A549 (cell line): Measurements from ENCODE around the gene NTM. TPM values are rescaled to one million over a fixed set of nuclear protein-coding genes. Genes with fewer than 3 reads are reported as not detected.

Source experiments
- ATAC-seq, 2 experiments: fragments of 200-7000 bp in 1 of 2; fragments of >200 bp in 1 of 2; cut with Nextera tagmentation in 1 of 2; cut with Tn5 transposase in 1 of 2; 3 replicates each; pipeline versions ENCODE4 v1.8.0 to v1.9.1; 2018 to 2020; ENCODE audit warnings: mild to moderate bottlenecking in 1 of 2, moderate library complexity in 1 of 2
- CTCF ChIA-PET: fragments of 300-600 bp; sonication (Branson Sonifier 250); formaldehyde crosslinking; extraction: SDS; loops from one replicate; lab custom pipeline; 2021; ENCODE audit warnings: antibody characterized with exemption, inconsistent platforms; lab: Yijun Ruan, JAX
- POLR2A ChIA-PET: fragments of 350-600 bp; formaldehyde crosslinking; extraction: SDS; loops from one replicate; lab custom pipeline; 2021; ENCODE audit warnings: antibody characterized with exemption, inconsistent platforms; lab: Yijun Ruan, JAX
- DNase-seq, 2 experiments: peaks; one replicate each; pipeline versions ENCODE4 v3.0.0 to v3.0.0-alpha.2; 2011 to 2016; ENCODE audit warnings: low read depth in 1 of 2, low spot score in 1 of 2
- FAIRE-seq: peaks from 2 replicates; lab custom pipeline; 2011; peaks lifted over from hg19 to GRCh38; lab: Jason Lieb, UNC
- H3K27ac ChIP-seq, 2 experiments: fragments of >200 bp; sonication (Bioruptor Twin); formaldehyde crosslinking; 3 replicates each; pipeline ENCODE4 v1.5.1; 2016 to 2017
- H3K4me1 ChIP-seq: fragments of >200 bp; sonication (Bioruptor Twin); formaldehyde crosslinking; 3 replicates; pipeline ENCODE4 v1.6.1; 2016
- H3K4me2 ChIP-seq: fragments of >200 bp; sonication (Bioruptor Twin); formaldehyde crosslinking; 3 replicates; pipeline ENCODE4 v1.6.1; 2016
- H3K4me3 ChIP-seq: fragments of >200 bp; sonication (Bioruptor Twin); formaldehyde crosslinking; 3 replicates; pipeline ENCODE4 v1.5.1; 2016
- H3K9me3 ChIP-seq: fragments of >200 bp; sonication (Bioruptor Twin); formaldehyde crosslinking; 3 replicates; pipeline ENCODE4 v1.6.1; 2016
- CEBPB ChIP-seq, 2 experiments: fragments of >200 bp in 1 of 2; sonication (Bioruptor Twin) in 1 of 2; formaldehyde crosslinking in 1 of 2; IDR thresholded peaks; 2 replicates each; pipeline ENCODE4 v1.6.1; 2012 to 2016
- ESRRA ChIP-seq: fragments of 150-350 bp; IDR thresholded peaks from 2 replicates; pipeline ENCODE4 v1.6.1; 2014; ENCODE audit warnings: mild to moderate bottlenecking, low read length, borderline replicate concordance
- FOXS1 ChIP-seq: fragments of 250-450 bp; sonication (Bioruptor Pico); IDR thresholded peaks from 2 replicates; pipeline ENCODE4 v1.5.0; 2020; ENCODE audit warnings: mild to moderate bottlenecking, moderate library complexity
- HDAC2 ChIP-seq: fragments of 200-600 bp; sonication (generic); IDR thresholded peaks from 2 replicates; pipeline ENCODE4 v1.6.1; 2016
- HEYL ChIP-seq: fragments of 250-450 bp; sonication (Bioruptor Pico); IDR thresholded peaks from 2 replicates; pipeline ENCODE4 v1.8.0; 2021; ENCODE audit warnings: mild to moderate bottlenecking, moderate library complexity
- HOXB13 ChIP-seq: fragments of 250-450 bp; sonication (Bioruptor Pico); IDR thresholded peaks from 2 replicates; pipeline ENCODE4 v1.5.0; 2020; ENCODE audit warnings: low read depth, mild to moderate bottlenecking, moderate library complexity
- JUN ChIP-seq, 2 experiments: fragments of >200 bp; sonication (Bioruptor Twin); formaldehyde crosslinking; IDR thresholded peaks; 2 replicates in 1 of 2; 3 replicates in 1 of 2; pipeline ENCODE4 v1.6.1; 2016 to 2017
- JUNB ChIP-seq: fragments of >200 bp; sonication (Bioruptor Twin); formaldehyde crosslinking; IDR thresholded peaks from 2 replicates; pipeline ENCODE4 v1.6.1; 2016
- KDM1A ChIP-seq: fragments of 200-600 bp; sonication (generic); IDR thresholded peaks from 2 replicates; pipeline ENCODE4 v1.6.1; 2016; ENCODE audit warnings: low read depth, mild to moderate bottlenecking
- NR3C1 ChIP-seq: fragments of >200 bp; sonication (Bioruptor Twin); formaldehyde crosslinking; IDR thresholded peaks from 3 replicates; pipeline ENCODE4 v1.6.1; 2017
- RAD21 ChIP-seq, 2 experiments: fragments of >200 bp in 1 of 2; sonication (Bioruptor Twin) in 1 of 2; formaldehyde crosslinking in 1 of 2; IDR thresholded peaks in 1 of 2; conservative IDR thresholded peaks in 1 of 2; 2 replicates in 1 of 2; 3 replicates in 1 of 2; pipeline ENCODE4 v1.6.1; 2012 to 2018; ENCODE audit warnings: inconsistent platforms in 1 of 2
- SMC3 ChIP-seq: fragments of >200 bp; sonication (Bioruptor Twin); formaldehyde crosslinking; IDR thresholded peaks from 3 replicates; pipeline ENCODE4 v1.6.1; 2018; ENCODE audit warnings: inconsistent platforms
- TFCP2L1 ChIP-seq: fragments of 250-450 bp; sonication (Bioruptor Pico); IDR thresholded peaks from 2 replicates; pipeline ENCODE4 v1.5.0; 2021; ENCODE audit warnings: mild to moderate bottlenecking
- TP53 ChIP-seq: fragments of 250-450 bp; sonication (Bioruptor Pico); IDR thresholded peaks from 2 replicates; pipeline ENCODE4 v1.5.0; 2021; ENCODE audit warnings: mild to moderate bottlenecking, moderate library complexity
- ZC3H11A ChIP-seq: fragments of 450-650 bp; IDR thresholded peaks from 2 replicates; pipeline ENCODE4 v1.6.1; 2014; ENCODE audit warnings: antibody characterized with exemption, mild to moderate bottlenecking
- ZFP36 ChIP-seq: fragments of 450-650 bp; IDR thresholded peaks from 2 replicates; pipeline ENCODE4 v1.6.1; 2014; ENCODE audit warnings: borderline replicate concordance; ENCODE audit not compliant: partially characterized antibody
- ZNF302 ChIP-seq: fragments of 250-450 bp; sonication (Bioruptor Pico); IDR thresholded peaks from 2 replicates; pipeline ENCODE4 v1.9.0; 2021; ENCODE audit warnings: inconsistent platforms, mild to moderate bottlenecking, moderate library complexity
- ZSCAN20 ChIP-seq: fragments of 250-450 bp; sonication (Bioruptor Pico); IDR thresholded peaks from 2 replicates; pipeline ENCODE4 v1.8.0; 2022; ENCODE audit warnings: mild to moderate bottlenecking, moderate library complexity
- WGBS: methylation state at CpG from one replicate; pipeline ENCODE4 v1.1.6; 2017; ENCODE audit errors: missing lambda C conversion rate; 5-methylcytosine and 5-hydroxymethylcytosine counted together
- polyA plus RNA-seq, 4 experiments: library from polyadenylated mRNA; depleted of rRNA in 3 of 4; stranded (reverse); fragments of >200 nt; fragmentation: RNase III in 1 of 4; extraction: RNeasy Plus Mini Kit Qiagen cat#74134 plus additional on column Dnase treatment in 1 of 4; gene quantifications; 2 replicates in 3 of 4; 3 replicates in 1 of 4; pipeline ENCODE4 v1.2.3, GENCODE V29; 2011 to 2017
- TF ChIP-seq, protein P1 (sequence below): IDR thresholded peaks from 2 replicates; pipeline ENCODE4 v1.6.1; 2012; ENCODE audit warnings: low read depth, borderline replicate concordance
- TF ChIP-seq, protein P2 (sequence below): IDR thresholded peaks from 2 replicates; pipeline ENCODE4 v1.6.1; 2012
- TF ChIP-seq, protein P3 (sequence below): fragments of 250-450 bp; sonication (Bioruptor Pico); IDR thresholded peaks from 2 replicates; pipeline ENCODE4 v1.5.0; 2021; ENCODE audit warnings: mild to moderate bottlenecking, moderate library complexity, borderline replicate concordance

NTM gene
- polyA plus RNA-seq, 2 of the 4 experiments (the other 2 are of a cell fraction), result not detected

DNA sequence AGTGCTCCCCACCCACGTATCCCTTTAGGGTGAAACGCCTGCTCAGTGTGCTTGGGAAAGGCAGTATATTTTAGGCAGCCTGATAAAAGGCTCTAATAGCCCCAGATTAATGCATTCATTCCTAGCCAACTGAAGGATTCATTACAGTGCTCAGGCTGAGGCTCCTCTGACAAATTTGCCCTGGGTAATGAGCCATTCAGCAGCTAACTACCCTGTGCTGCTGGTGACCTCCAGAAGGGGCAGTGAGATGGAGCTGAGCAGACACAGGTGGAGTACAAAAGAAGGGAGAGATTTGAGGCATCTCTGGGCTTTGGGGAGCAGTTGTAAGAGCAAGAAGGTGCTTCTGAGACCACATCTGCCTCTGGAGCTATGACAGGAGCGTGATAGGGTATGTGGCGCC, 817.0 kb downstream of the NTM start (continued):
- TF ChIP-seq, protein P1, sequence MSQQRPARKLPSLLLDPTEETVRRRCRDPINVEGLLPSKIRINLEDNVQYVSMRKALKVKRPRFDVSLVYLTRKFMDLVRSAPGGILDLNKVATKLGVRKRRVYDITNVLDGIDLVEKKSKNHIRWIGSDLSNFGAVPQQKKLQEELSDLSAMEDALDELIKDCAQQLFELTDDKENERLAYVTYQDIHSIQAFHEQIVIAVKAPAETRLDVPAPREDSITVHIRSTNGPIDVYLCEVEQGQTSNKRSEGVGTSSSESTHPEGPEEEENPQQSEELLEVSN, result no peak
- no peak for TF ChIP-seq ZSCAN20
- no peak for TF ChIP-seq HOXB13 (CRISPR knock-in tag)
- TF ChIP-seq RAD21 (conservative IDR thresholded peaks at IDR 0.05 in 1 of 2, IDR thresholded peaks at IDR 0.05 in 1 of 2), result no peak
- TF ChIP-seq CEBPB (IDR thresholded peaks at IDR 0.05), result no peak

DNA sequence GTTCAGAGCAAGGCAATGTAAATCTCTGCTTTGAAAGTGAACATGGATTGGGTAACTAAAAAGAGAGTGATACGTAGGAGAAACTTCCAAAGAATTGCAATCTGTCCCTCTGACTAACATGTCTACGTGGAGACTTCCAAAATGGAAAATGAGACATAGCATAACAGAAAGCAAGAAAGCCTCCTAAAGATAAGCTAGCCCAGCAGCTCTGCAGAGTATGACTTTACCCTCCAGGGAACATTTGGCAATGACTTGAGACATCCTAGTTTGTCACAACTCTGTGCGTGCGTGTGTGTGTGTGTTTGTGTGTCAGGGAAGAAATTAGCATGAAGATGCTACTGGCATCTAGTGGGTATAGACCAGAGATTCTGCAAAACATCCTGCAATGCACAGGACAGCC, 817.4 kb downstream of the NTM start:
- WGBS, result 17% methylated on average over 4 of the region's 4 CpGs
- CTCF ChIA-PET, result no interaction called here
- DNase-seq, result no peak
- POLR2A ChIA-PET, result no interaction called here
- H3K9me3 ChIP-seq, result no peaks in the 10 kb centered on the region
- no peak for TF ChIP-seq JUNB
- TF ChIP-seq, protein P2, sequence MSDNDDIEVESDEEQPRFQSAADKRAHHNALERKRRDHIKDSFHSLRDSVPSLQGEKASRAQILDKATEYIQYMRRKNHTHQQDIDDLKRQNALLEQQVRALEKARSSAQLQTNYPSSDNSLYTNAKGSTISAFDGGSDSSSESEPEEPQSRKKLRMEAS, result no peak
- no peak for TF ChIP-seq TFCP2L1 (CRISPR knock-in tag)
- no peak for TF ChIP-seq TP53 (CRISPR knock-in tag)
- TF ChIP-seq, protein P1, result no peak
- no peak for TF ChIP-seq HEYL (CRISPR knock-in tag)
- TF ChIP-seq ZFP36, result no peak
- no peak for TF ChIP-seq JUN (IDR thresholded peaks at IDR 0.05)
- TF ChIP-seq SMC3, result no peak
- TF ChIP-seq ZNF302, result no peak
- TF ChIP-seq ZSCAN20, result no peak
- TF ChIP-seq RAD21 (conservative IDR thresholded peaks at IDR 0.05 in 1 of 2, IDR thresholded peaks at IDR 0.05 in 1 of 2), result no peak
- no peak for TF ChIP-seq ESRRA
- no peak for TF ChIP-seq KDM1A
- TF ChIP-seq, protein P3, sequence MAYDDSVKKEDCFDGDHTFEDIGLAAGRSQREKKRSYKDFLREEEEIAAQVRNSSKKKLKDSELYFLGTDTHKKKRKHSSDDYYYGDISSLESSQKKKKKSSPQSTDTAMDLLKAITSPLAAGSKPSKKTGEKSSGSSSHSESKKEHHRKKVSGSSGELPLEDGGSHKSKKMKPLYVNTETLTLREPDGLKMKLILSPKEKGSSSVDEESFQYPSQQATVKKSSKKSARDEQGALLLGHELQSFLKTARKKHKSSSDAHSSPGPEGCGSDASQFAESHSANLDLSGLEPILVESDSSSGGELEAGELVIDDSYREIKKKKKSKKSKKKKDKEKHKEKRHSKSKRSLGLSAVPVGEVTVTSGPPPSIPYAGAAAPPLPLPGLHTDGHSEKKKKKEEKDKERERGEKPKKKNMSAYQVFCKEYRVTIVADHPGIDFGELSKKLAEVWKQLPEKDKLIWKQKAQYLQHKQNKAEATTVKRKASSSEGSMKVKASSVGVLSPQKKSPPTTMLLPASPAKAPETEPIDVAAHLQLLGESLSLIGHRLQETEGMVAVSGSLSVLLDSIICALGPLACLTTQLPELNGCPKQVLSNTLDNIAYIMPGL (CRISPR knock-in tag), result no peak
- TF ChIP-seq, all 56 proteins: peak for 0
- Histone ChIP-seq H3K27ac (no peak overlapping the region), H3K4me2 (no peak overlapping the region), H3K4me1 (no peaks in the 10 kb centered on the region), H3K4me3 (no peak overlapping the region)
- ATAC-seq (no peak), FAIRE-seq (no peak)

DNA sequence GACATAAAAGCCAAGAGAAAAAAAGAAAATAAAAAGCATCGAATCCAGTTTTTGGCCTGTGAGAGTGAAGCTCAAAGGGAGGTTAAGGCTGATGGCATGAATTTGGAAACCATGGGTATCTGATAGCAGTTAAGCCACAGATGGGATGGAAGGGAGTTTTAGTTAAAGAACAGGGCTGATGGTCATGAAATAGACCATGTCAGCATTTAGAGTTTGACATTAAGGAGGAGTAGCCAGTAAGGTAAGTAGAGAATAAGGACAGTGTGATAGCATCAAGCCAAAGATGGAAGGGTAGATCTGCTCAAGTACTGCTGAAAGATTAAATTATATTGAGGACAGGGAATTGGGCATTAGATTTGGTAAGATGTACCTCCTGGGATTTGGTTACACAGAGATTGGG, 826.5 kb downstream of the NTM start:
- 5% methylated on average over 1 of the region's 1 CpG for WGBS
- ChIA-PET CTCF (no interaction called here), POLR2A (no interaction called here)
- Histone ChIP-seq H3K4me1 (no peaks in the 10 kb centered on the region), H3K4me3 (no peak overlapping the region), H3K27ac (no peak overlapping the region), H3K4me2 (no peak overlapping the region), H3K9me3 (no peaks in the 10 kb centered on the region)
- FAIRE-seq (no peak), ATAC-seq (no peak), DNase-seq (no peak)
- no peak for TF ChIP-seq HOXB13 (CRISPR knock-in tag)
- TF ChIP-seq HDAC2, result no peak

DNA sequence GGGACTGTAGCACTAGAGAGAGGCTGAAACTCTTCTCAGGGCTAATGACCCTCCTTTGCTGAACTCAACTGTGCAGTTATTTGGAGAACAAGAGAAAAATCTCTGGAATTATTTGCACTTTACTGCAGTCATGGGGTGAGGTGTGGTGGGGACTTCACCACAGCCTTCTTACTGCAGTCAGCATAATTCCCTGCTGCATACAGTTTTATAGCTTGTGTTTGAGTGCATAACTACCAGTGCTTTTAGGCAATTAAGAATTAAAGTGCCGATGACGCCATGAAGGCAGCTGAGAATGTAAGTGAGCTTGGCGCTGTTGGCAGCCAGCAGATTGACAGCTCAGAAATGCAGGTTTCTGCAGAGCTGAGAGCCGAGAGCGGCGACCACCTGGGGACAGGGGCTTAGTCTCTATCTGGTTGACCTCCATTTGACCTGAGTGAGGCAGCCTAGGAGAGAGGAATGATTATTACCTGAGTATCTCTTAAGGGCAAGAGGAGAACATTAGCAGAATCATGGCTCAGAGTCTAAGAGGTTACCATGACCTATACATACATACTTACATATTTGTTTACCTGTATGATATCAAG, 830.0 kb downstream of the NTM start:
- Histone ChIP-seq H3K27ac (no peak overlapping the region), H3K4me2 (no peak overlapping the region), H3K9me3 (no peaks in the 10 kb centered on the region), H3K4me3 (no peak overlapping the region), H3K4me1 (no peaks in the 10 kb centered on the region)
- ATAC-seq (no peak), DNase-seq (no peak), FAIRE-seq (no peak)
- WGBS, result 0% methylated on average over 5 of the region's 6 CpGs
- ChIA-PET POLR2A (no interaction called here), CTCF (no interaction called here)
- TF ChIP-seq, protein P3 (CRISPR knock-in tag), result no peak
- TF ChIP-seq FOXS1 (CRISPR knock-in tag), result no peak
- no peak for TF ChIP-seq ZC3H11A
- TF ChIP-seq ZNF302, result no peak
- no peak for TF ChIP-seq SMC3
- no peak for TF ChIP-seq NR3C1
